CD4-positive, alpha-beta T cell (primary cell): ENCODE results near the gene OR4E2. TPM values are rescaled to one million over a fixed set of nuclear protein-coding genes. Genes with fewer than 3 reads are reported as not detected.

Source experiments
- ATAC-seq: fragments of 200-7000 bp; cut with Tn5 transposase; one replicate; pipeline ENCODE4 v1.10.0; 2022; ENCODE audit warnings: mild to moderate bottlenecking; ENCODE audit not compliant: poor library complexity
- CTCF ChIA-PET: fragments of 350-600 bp; sonication (Branson Sonifier 250); formaldehyde crosslinking; loops from one replicate; lab custom pipeline; 2021; ENCODE audit warnings: antibody characterized with exemption, inconsistent platforms; lab: Charles Lee
- POLR2A ChIA-PET: fragments of 350-600 bp; sonication (Branson Sonifier 250); formaldehyde crosslinking; loops from one replicate; lab custom pipeline; 2021; ENCODE audit warnings: antibody characterized with exemption, inconsistent platforms; lab: Charles Lee
- DNase-seq, 14 experiments: peaks; one replicate each; pipeline ENCODE4 v3.0.0-alpha.2; 2013 to 2020; ENCODE audit warnings: mixed read lengths in 2 of 14
- H3K27ac ChIP-seq, 2 donors: one replicate each; pipeline versions ENCODE4 v1.5.1 to v1.7.0; 2013; ENCODE audit warnings: low read length in 2 of 2, low read depth in 1 of 2, mild to moderate bottlenecking in 1 of 2
- H3K27me3 ChIP-seq, 2 experiments: 1 replicate in 1 of 2; 2 replicates in 1 of 2; pipeline versions ENCODE4 v1.6.1 to v1.7.0; 2013; ENCODE audit warnings: low read length in 2 of 2, control low read depth in 1 of 2, mild to moderate bottlenecking in 1 of 2, moderate library complexity in 1 of 2; ENCODE audit not compliant: insufficient read depth in 2 of 2, control insufficient read depth in 1 of 2
- H3K36me3 ChIP-seq: one replicate; pipeline ENCODE4 v1.6.1; 2013; ENCODE audit warnings: low read length, control low read depth; ENCODE audit not compliant: insufficient read depth
- H3K4me1 ChIP-seq: one replicate; pipeline ENCODE4 v1.6.1; 2013; ENCODE audit warnings: low read length, control low read depth; ENCODE audit not compliant: insufficient read depth
- H3K4me3 ChIP-seq: one replicate; pipeline ENCODE4 v1.5.1; 2013; ENCODE audit warnings: mild to moderate bottlenecking, low read length, moderate library complexity
- H3K9me3 ChIP-seq, 2 experiments: 1 replicate in 1 of 2; 2 replicates in 1 of 2; pipeline versions ENCODE4 v1.6.1 to v1.7.0; 2013; ENCODE audit warnings: low read length in 2 of 2, mild to moderate bottlenecking in 2 of 2, control low read depth in 1 of 2, moderate library complexity in 1 of 2; ENCODE audit not compliant: control insufficient read depth in 1 of 2, insufficient read depth in 1 of 2
- H3K27ac Mint-ChIP-seq: one replicate; pipeline ENCODE4 v1.8.0; 2020; ENCODE audit warnings: mixed read lengths
- H3K27me3 Mint-ChIP-seq: one replicate; pipeline ENCODE4 v1.8.0; 2021; ENCODE audit warnings: mixed read lengths
- H3K36me3 Mint-ChIP-seq: one replicate; pipeline ENCODE4 v1.8.0; 2021; ENCODE audit warnings: low read depth, mixed read lengths
- H3K4me1 Mint-ChIP-seq: one replicate; pipeline ENCODE4 v1.8.0; 2021; ENCODE audit warnings: low read depth, mixed read lengths
- H3K4me3 Mint-ChIP-seq: one replicate; pipeline ENCODE4 v1.8.0; 2020; ENCODE audit warnings: mild to moderate bottlenecking, mixed read lengths
- H3K9me3 Mint-ChIP-seq: one replicate; pipeline ENCODE4 v1.8.0; 2020; ENCODE audit warnings: mixed read lengths
- intact Hi-C, 2 experiments: fragments of 100-400 bp; cut with DNase I in 1 of 2; cut with micrococcal nuclease in 1 of 2; formaldehyde crosslinking; loops; one replicate each; pipeline versions ENCODE4 v1.15.1 to v1.9.0; 2023 to 2025; cut with DNase I, micrococcal nuclease
- total RNA-seq, 174 experiments: library from RNA in 2 of 174; stranded (reverse) in 2 of 174; gene quantifications; one replicate each; pipeline ENCODE4 v1.2.3 and lab custom pipeline; 2021 to 2026
- TF ChIP-seq, protein P1 (sequence below): fragments of 200-600 bp; IDR thresholded peaks from one replicate; pipeline ENCODE4 v1.8.0; 2022; ENCODE audit warnings: antibody characterized with exemption, mild to moderate bottlenecking

OR4E2 gene
- total RNA-seq, 2 experiments from 2014 or later, result not detected

DNA sequence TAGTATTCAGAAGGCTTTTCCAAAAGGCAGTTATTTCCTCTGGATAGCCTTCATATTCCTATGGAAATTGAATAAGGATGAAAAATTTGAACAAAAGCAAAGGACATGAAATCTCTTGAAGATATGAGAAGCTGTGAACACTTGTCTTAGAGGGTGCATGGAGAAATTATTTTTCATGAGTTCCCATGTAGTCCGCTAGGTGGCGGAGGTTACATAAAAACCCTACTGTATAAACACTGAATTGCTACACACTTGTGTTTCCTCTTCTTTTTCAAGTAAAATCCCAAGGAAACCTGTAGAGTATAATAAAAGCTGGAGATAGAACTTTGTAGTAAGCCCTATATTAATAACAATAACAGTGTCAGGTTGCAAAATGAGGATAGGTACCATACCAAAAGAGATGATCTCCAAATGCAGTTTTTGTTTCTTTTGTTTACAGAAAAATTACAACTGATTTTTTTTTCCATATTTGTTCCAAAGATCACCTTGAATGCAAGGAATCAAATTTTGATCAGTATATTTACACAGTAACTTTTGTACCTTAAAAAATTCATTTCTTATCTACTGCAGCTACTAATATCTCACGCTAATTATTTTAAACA, 57.8 kb downstream of the OR4E2 start:
- Mint-ChIP-seq H3K4me1 (peaks cover 14% of the 10 kb centered on the region), H3K27me3 (peaks cover 37% of the 10 kb centered on the region), H3K27ac (peak overlapping the region; percentile 77), H3K36me3 (no peaks in the 10 kb centered on the region), H3K4me3 (peak overlapping the region; percentile 81), H3K9me3 (no peaks in the 10 kb centered on the region)
- DNase-seq (peak in 6 of 14 experiments; percentile 8 to 70 (median 48)), ATAC-seq (peak; percentile 60)
- H3K4me1 ChIP-seq, result peaks cover 5% of the 10 kb centered on the region
- peaks cover 0 to 3% of the 10 kb centered on the region in 2 experiments for H3K27me3 ChIP-seq
- POLR2A ChIA-PET, result interaction anchor here (0.8 to 1.4 kb wide), 4 partner anchors 12 to 859 kb away, joined by 3 to 6 read pairs (median 4); no protein-coding TSS in a partner anchor
- H3K27ac ChIP-seq, result no peak overlapping the region
- no peaks in the 10 kb centered on the region for H3K36me3 ChIP-seq
- TF ChIP-seq, protein P1, sequence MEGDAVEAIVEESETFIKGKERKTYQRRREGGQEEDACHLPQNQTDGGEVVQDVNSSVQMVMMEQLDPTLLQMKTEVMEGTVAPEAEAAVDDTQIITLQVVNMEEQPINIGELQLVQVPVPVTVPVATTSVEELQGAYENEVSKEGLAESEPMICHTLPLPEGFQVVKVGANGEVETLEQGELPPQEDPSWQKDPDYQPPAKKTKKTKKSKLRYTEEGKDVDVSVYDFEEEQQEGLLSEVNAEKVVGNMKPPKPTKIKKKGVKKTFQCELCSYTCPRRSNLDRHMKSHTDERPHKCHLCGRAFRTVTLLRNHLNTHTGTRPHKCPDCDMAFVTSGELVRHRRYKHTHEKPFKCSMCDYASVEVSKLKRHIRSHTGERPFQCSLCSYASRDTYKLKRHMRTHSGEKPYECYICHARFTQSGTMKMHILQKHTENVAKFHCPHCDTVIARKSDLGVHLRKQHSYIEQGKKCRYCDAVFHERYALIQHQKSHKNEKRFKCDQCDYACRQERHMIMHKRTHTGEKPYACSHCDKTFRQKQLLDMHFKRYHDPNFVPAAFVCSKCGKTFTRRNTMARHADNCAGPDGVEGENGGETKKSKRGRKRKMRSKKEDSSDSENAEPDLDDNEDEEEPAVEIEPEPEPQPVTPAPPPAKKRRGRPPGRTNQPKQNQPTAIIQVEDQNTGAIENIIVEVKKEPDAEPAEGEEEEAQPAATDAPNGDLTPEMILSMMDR, result peak; percentile 90
- H3K4me3 ChIP-seq, result no peak overlapping the region
- intact Hi-C loops, result loop anchor here in 1 of 2 experiments (1.0 kb wide), 1 partner anchor 23 kb away; no protein-coding TSS in a partner anchor
- CTCF ChIA-PET, result interaction anchor here (0.9 to 2.4 kb wide), 6 partner anchors 10 to 859 kb away, joined by 3 to 15 read pairs (median 6); no protein-coding TSS in a partner anchor
- no peaks in the 10 kb centered on the region for H3K9me3 ChIP-seq

DNA sequence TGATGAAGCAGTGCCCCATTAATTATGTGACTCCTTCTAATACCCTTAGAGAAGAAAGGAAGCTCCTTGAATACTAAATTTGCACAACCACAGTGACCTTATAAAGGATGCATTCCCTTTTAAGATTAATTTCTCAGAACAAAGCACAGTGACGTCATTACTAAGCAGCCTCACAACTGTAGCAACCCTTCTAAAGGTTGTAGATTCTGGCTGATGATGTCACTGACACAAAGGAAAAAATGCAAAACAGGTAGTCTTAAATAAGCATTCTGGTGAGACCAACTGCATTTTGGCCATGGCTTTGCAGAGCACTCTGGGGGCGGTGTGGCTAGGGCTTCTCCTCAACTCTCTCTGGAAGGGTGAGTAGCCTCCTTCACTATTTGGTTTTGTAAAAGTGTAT, 58.4 kb downstream of the OR4E2 start:
- Mint-ChIP-seq H3K4me3 (peak overlapping the region; percentile 81), H3K27me3 (peaks cover 43% of the 10 kb centered on the region), H3K9me3 (no peaks in the 10 kb centered on the region), H3K4me1 (peaks cover 14% of the 10 kb centered on the region), H3K36me3 (no peaks in the 10 kb centered on the region), H3K27ac (peak overlapping the region; percentile 77)
- peak; percentile 59 for ATAC-seq
- Histone ChIP-seq H3K27ac (peak overlapping the region in 1 of 2 donors; percentile 60), H3K4me1 (peaks cover 5% of the 10 kb centered on the region), H3K4me3 (peak overlapping the region; percentile 40), H3K36me3 (no peaks in the 10 kb centered on the region), H3K27me3 (peaks cover 0 to 3% of the 10 kb centered on the region in 2 experiments), H3K9me3 (no peaks in the 10 kb centered on the region)
- POLR2A ChIA-PET, result interaction anchor here (0.6 to 1.4 kb wide), 7 partner anchors 12 to 858 kb away, joined by 3 to 6 read pairs (median 3); no protein-coding TSS in a partner anchor
- DNase-seq, result peak in 3 of 14 experiments; percentile 53 to 68 (median 59)
- TF ChIP-seq, protein P1, result no peak
- CTCF ChIA-PET, result interaction anchor here (0.6 to 2.4 kb wide), 7 partner anchors 11 to 1215 kb away, joined by 3 to 15 read pairs (median 5); no protein-coding TSS in a partner anchor
- intact Hi-C loops, result no loop called here

DNA sequence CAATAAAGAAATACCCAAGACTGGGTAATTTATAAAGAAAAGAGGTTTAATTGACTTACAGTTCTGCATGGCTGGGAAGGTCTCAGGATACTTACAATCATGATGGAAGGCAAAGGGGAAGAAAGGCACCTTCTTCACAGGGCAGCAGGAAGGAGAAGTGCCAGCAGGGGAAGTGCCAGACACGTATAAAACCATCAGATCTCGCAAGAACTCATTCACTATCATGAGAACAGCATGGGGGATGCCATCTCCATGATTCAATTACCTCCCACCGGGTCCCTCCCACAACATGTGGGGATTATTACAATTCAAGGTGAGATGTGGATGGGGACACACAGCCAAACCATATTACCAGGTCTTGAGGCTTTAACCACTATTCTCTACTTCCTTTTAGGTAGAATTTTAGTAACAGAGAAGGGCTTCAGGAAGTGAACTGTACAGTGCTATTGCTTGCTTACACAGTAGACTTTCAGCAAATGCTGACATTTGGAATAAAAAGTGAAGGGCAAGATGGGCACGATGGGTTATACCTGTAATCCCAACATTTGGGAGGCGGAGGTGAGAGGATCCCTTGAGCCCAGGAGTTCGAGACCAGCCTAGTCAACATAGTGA, 60.8 kb downstream of the OR4E2 start:
- Mint-ChIP-seq H3K4me3 (peak overlapping the region; percentile 71), H3K4me1 (peaks cover 14% of the 10 kb centered on the region), H3K27me3 (peaks cover 53% of the 10 kb centered on the region), H3K36me3 (no peaks in the 10 kb centered on the region), H3K27ac (peak overlapping the region; percentile 53), H3K9me3 (no peaks in the 10 kb centered on the region)
- H3K4me1 ChIP-seq, result peaks cover 5% of the 10 kb centered on the region
- H3K9me3 ChIP-seq, result no peaks in the 10 kb centered on the region
- ChIA-PET CTCF (interaction anchor here (0.8 to 1.2 kb wide), 2 partner anchors 9 to 34 kb away, joined by 3 read pairs; no protein-coding TSS in a partner anchor), POLR2A (no interaction called here)
- ATAC-seq (peak; percentile 41), DNase-seq (peak in 2 of 14 experiments; percentile 39)
- H3K27ac ChIP-seq, result no peak overlapping the region
- TF ChIP-seq, protein P1, result no peak
- no peaks in the 10 kb centered on the region for H3K36me3 ChIP-seq
- peaks cover 0 to 8% of the 10 kb centered on the region in 2 experiments for H3K27me3 ChIP-seq
- peak overlapping the region; percentile 40 for H3K4me3 ChIP-seq
- intact Hi-C loops, result no loop called here

Other genes starting within 250 kb of the OR4E2 start
- 100 to 1,000 TPM; 119 to 128 TPM for gene CHD8, start 197.7 kb upstream of the OR4E2 start, total RNA-seq
- 10 to 100 TPM; 21.1 to 23.9 TPM for gene RAB2B, start 176.9 kb upstream of the OR4E2 start, total RNA-seq
- gene TOX4, start 176.6 kb upstream of the OR4E2 start, total RNA-seq, result 10 to 100 TPM; 70.9 to 77.4 TPM
- 10 to 100 TPM; 31.9 to 34.5 TPM for gene METTL3, start 142.5 kb upstream of the OR4E2 start, total RNA-seq
- 1 to 10 TPM; 2.8 to 2.9 TPM for gene SALL2, start 127.5 kb upstream of the OR4E2 start, total RNA-seq
- not detected for gene OR10G3, start 73.8 kb upstream of the OR4E2 start, total RNA-seq
- not detected for gene OR10G2, start 18.9 kb upstream of the OR4E2 start, total RNA-seq
- not detected for gene OR4E1, start 20.0 kb downstream of the OR4E2 start, total RNA-seq